Neural crest cell (in vitro differentiated cells): ENCODE results near the gene RABGAP1L. TPM values are rescaled to one million over a fixed set of nuclear protein-coding genes. Genes with fewer than 3 reads are reported as not detected.
"Not testable (repeated sequence)": the region's sequence is repeated elsewhere in the genome, so short reads cannot be mapped to it uniquely, and the experiment has no call there.

Experiments
- DNase-seq: peaks from one replicate; pipeline ENCODE4 v3.0.0; 2021; ENCODE audit warnings: low read depth, mixed read lengths, low spot score
- H3K27ac Mint-ChIP-seq: one replicate; pipeline ENCODE4 v1.8.0; 2021; ENCODE audit warnings: mild to moderate bottlenecking, mixed read lengths; ENCODE audit not compliant: unreplicated experiment
- H3K27me3 Mint-ChIP-seq: 2 replicates; pipeline ENCODE4 v1.8.0; 2021; ENCODE audit warnings: low read depth, mild to moderate bottlenecking, mixed read lengths
- H3K36me3 Mint-ChIP-seq: 2 replicates; pipeline ENCODE4 v1.8.0; 2021; ENCODE audit warnings: low read depth, mild to moderate bottlenecking, mixed read lengths
- H3K4me1 Mint-ChIP-seq: 2 replicates; pipeline ENCODE4 v1.8.0; 2021; ENCODE audit warnings: mixed read lengths
- H3K4me3 Mint-ChIP-seq: one replicate; pipeline ENCODE4 v1.8.0; 2021; ENCODE audit warnings: mild to moderate bottlenecking, mixed read lengths
- H3K9me3 Mint-ChIP-seq: 2 replicates; pipeline ENCODE4 v1.8.0; 2021; ENCODE audit warnings: mixed read lengths
- CTCF ChIP-seq: fragments of 200-600 bp; sonication (generic); conservative IDR thresholded peaks from 2 replicates; pipeline ENCODE4 v1.5.0; 2021; ENCODE audit warnings: antibody characterized with exemption, mild to moderate bottlenecking
- total RNA-seq: library from RNA; stranded (reverse); gene quantifications from 2 replicates; pipeline ENCODE4 v1.2.1, GENCODE V29; 2021

The RABGAP1L gene
- total RNA-seq, 1 donor from 2014 or later, result 25.6 TPM

- Mint-ChIP-seq H3K27me3 (no peaks in the 10 kb centered on the region), H3K36me3 (no peaks in the 10 kb centered on the region), H3K27ac (no peak overlapping the region), H3K4me3 (no peak overlapping the region), H3K4me1 (peaks cover 8% of the 10 kb centered on the region), H3K9me3 (peaks cover 2% of the 10 kb centered on the region)
- DNase-seq, result no peak
- no peak for TF ChIP-seq CTCF
These were observed 25.2 kb upstream of the RABGAP1L start for GRCh38 chr1:174134003-174134659.

GRCh38 chr1:174135211-174135610 lies 24.1 kb upstream of the RABGAP1L start:
- no peaks in the 10 kb centered on the region for H3K27me3 Mint-ChIP-seq
- no peaks in the 10 kb centered on the region for H3K9me3 Mint-ChIP-seq
- no peak for TF ChIP-seq CTCF
- no peak overlapping the region for H3K4me3 Mint-ChIP-seq
- H3K4me1 Mint-ChIP-seq, result peaks cover 8% of the 10 kb centered on the region
- no peaks in the 10 kb centered on the region for H3K36me3 Mint-ChIP-seq
- no peak overlapping the region for H3K27ac Mint-ChIP-seq
- DNase-seq, result no peak

- H3K36me3 Mint-ChIP-seq, result no peaks in the 10 kb centered on the region
- no peak for DNase-seq
- H3K4me1 Mint-ChIP-seq, result peaks cover 8% of the 10 kb centered on the region
- no peak overlapping the region for H3K4me3 Mint-ChIP-seq
- H3K27me3 Mint-ChIP-seq, result no peaks in the 10 kb centered on the region
- H3K9me3 Mint-ChIP-seq, result no peaks in the 10 kb centered on the region
- TF ChIP-seq CTCF, result no peak
- no peak overlapping the region for H3K27ac Mint-ChIP-seq
These were observed 22.6 kb upstream of the RABGAP1L start for GRCh38 chr1:174136714-174137113.

- Mint-ChIP-seq H3K9me3 (peaks cover 7% of the 10 kb centered on the region), H3K4me1 (no peaks in the 10 kb centered on the region), H3K27me3 (no peaks in the 10 kb centered on the region), H3K27ac (no peak overlapping the region), H3K4me3 (no peak overlapping the region), H3K36me3 (peaks cover 5% of the 10 kb centered on the region)
- no peak for TF ChIP-seq CTCF
- DNase-seq, result no peak
These were observed 16.5 kb upstream of the RABGAP1L start for GRCh38 chr1:174142836-174143235.

GRCh38 chr1:174143727-174144396 lies 15.5 kb upstream of the RABGAP1L start:
- not testable (repeated sequence) for H3K9me3 Mint-ChIP-seq, H3K4me1 Mint-ChIP-seq, H3K36me3 Mint-ChIP-seq, H3K27ac Mint-ChIP-seq, DNase-seq, H3K4me3 Mint-ChIP-seq, H3K27me3 Mint-ChIP-seq

GRCh38 chr1:174144397-174144783 lies 14.9 kb upstream of the RABGAP1L start:
- H3K27ac Mint-ChIP-seq, DNase-seq, H3K4me1 Mint-ChIP-seq: not testable (repeated sequence)

More at GRCh38 chr1:174144397-174144783, 14.9 kb upstream of the RABGAP1L start:
- H3K9me3 Mint-ChIP-seq, H3K4me3 Mint-ChIP-seq, H3K27me3 Mint-ChIP-seq, H3K36me3 Mint-ChIP-seq: not testable (repeated sequence)
